Breast epithelium (tissue), 4 donors: ENCODE results near the gene SETD2. TPM values are rescaled to one million over a fixed set of nuclear protein-coding genes. Genes with fewer than 3 reads are reported as not detected.

Experiments used
- DNase-seq, 2 donors: peaks; one replicate each; pipeline ENCODE4 v3.0.0-alpha.2; 2019; ENCODE audit warnings: low spot score in 2 of 2
- H3K27ac ChIP-seq, 2 donors: fragments of 200-600 bp; sonication (generic) in 1 of 2; one replicate each; pipeline ENCODE4 v1.5.1; 2016 to 2019; ENCODE audit warnings: mild to moderate bottlenecking in 1 of 2
- H3K27me3 ChIP-seq, 2 donors: fragments of 200-600 bp; sonication (generic) in 1 of 2; one replicate each; pipeline versions ENCODE4 v1.5.1 to v1.6.0; 2017 to 2019; ENCODE audit warnings: control low read depth in 1 of 2, mild to moderate bottlenecking in 1 of 2
- H3K36me3 ChIP-seq: fragments of 200-600 bp; one replicate; pipeline ENCODE4 v1.5.1; 2019
- H3K4me1 ChIP-seq, 2 donors: fragments of 200-600 bp; sonication (generic); one replicate each; pipeline ENCODE4 v1.5.1; 2016 to 2019; ENCODE audit warnings: control low read depth in 1 of 2
- H3K4me3 ChIP-seq, 3 donors: fragments of 200-600 bp; sonication (generic); 1 replicate in 2 of 3; 2 replicates in 1 of 3; pipeline ENCODE4 v1.5.1; 2016 to 2019; ENCODE audit warnings: mild to moderate bottlenecking in 3 of 3, moderate library complexity in 2 of 3
- H3K9me3 ChIP-seq, 2 donors: fragments of 200-600 bp; sonication (generic) in 1 of 2; one replicate each; pipeline ENCODE4 v1.5.1; 2016 to 2019; ENCODE audit warnings: control low read depth in 1 of 2
- CTCF ChIP-seq, 3 donors: fragments of 450-650 bp; IDR thresholded peaks; one replicate each; pipeline ENCODE4 v1.5.1; 2016 to 2017; ENCODE audit warnings: antibody characterized with exemption in 3 of 3, mild to moderate bottlenecking in 3 of 3, moderate library complexity in 3 of 3
- POLR2A ChIP-seq: fragments of 450-650 bp; IDR thresholded peaks from one replicate; pipeline ENCODE4 v1.6.1; 2016; ENCODE audit warnings: antibody characterized with exemption, mild to moderate bottlenecking, moderate library complexity
- POLR2AphosphoS5 ChIP-seq, 3 donors: sonication (generic); formaldehyde crosslinking; IDR thresholded peaks; one replicate each; pipeline ENCODE4 v1.6.1; 2017; ENCODE audit warnings: antibody characterized with exemption in 3 of 3
- intact Hi-C: fragments of 100-400 bp; cut with DNase I; formaldehyde crosslinking; loops from one replicate; pipeline ENCODE4 v1.15.1; 2023; ENCODE audit warnings: low total_unique reads
- total RNA-seq, 3 donors: library from RNA; depleted of rRNA; stranded (reverse); fragments of >200 nt; gene quantifications; one replicate each; pipeline ENCODE4 v1.1.0, GENCODE V29; 2016

Gene SETD2
- total RNA-seq, 3 donors from 2014 or later, result 59.8 to 87.8 (median 74.4) TPM

- H3K4me1 ChIP-seq, result peaks cover 3 to 15% of the 10 kb centered on the region in 2 donors
- TF ChIP-seq POLR2A (no peak), CTCF (IDR thresholded peaks at IDR 0.05) (no peak), POLR2AphosphoS5 (IDR thresholded peaks at IDR 0.05) (no peak)
- H3K4me3 ChIP-seq, result no peak overlapping the region
- H3K9me3 ChIP-seq, result no peaks in the 10 kb centered on the region
- DNase-seq, result no peak
- no peaks in the 10 kb centered on the region for H3K36me3 ChIP-seq
- intact Hi-C loops, result no loop called here
- H3K27ac ChIP-seq, result no peak overlapping the region
- no peaks in the 10 kb centered on the region for H3K27me3 ChIP-seq
Observed at GRCh38 chr3:47158208-47158607, 5.7 kb downstream of the SETD2 start.

- Histone ChIP-seq H3K4me1 (peaks cover 3 to 15% of the 10 kb centered on the region in 2 donors), H3K27me3 (no peaks in the 10 kb centered on the region), H3K36me3 (no peaks in the 10 kb centered on the region), H3K27ac (no peak overlapping the region), H3K4me3 (no peak overlapping the region), H3K9me3 (no peaks in the 10 kb centered on the region)
- TF ChIP-seq POLR2AphosphoS5 (IDR thresholded peaks at IDR 0.05), result no peak
- no peak for TF ChIP-seq POLR2A
- no peak for TF ChIP-seq CTCF (IDR thresholded peaks at IDR 0.05)
- intact Hi-C loops, result no loop called here
- no peak for DNase-seq
Observed at GRCh38 chr3:47156396-47156795, 7.5 kb downstream of the SETD2 start.

GRCh38 chr3:47152578-47152977, 11.3 kb downstream of the SETD2 start:
- TF ChIP-seq POLR2A (no peak), POLR2AphosphoS5 (IDR thresholded peaks at IDR 0.05) (no peak), CTCF (IDR thresholded peaks at IDR 0.05) (no peak)
- Histone ChIP-seq H3K27me3 (no peaks in the 10 kb centered on the region), H3K4me1 (peaks cover 0 to 3% of the 10 kb centered on the region in 2 donors), H3K4me3 (no peak overlapping the region), H3K9me3 (no peaks in the 10 kb centered on the region), H3K36me3 (no peaks in the 10 kb centered on the region), H3K27ac (no peak overlapping the region)
- intact Hi-C loops, result no loop called here
- no peak for DNase-seq

- Histone ChIP-seq H3K27ac (no peak overlapping the region), H3K36me3 (no peaks in the 10 kb centered on the region), H3K4me1 (peaks cover 0 to 3% of the 10 kb centered on the region in 2 donors), H3K4me3 (no peak overlapping the region), H3K9me3 (no peaks in the 10 kb centered on the region), H3K27me3 (no peaks in the 10 kb centered on the region)
- intact Hi-C loops, result no loop called here
- no peak for TF ChIP-seq CTCF (IDR thresholded peaks at IDR 0.05)
- no peak for TF ChIP-seq POLR2AphosphoS5 (IDR thresholded peaks at IDR 0.05)
- TF ChIP-seq POLR2A, result no peak
- no peak for DNase-seq
Observed at GRCh38 chr3:47151836-47152235, 12.1 kb downstream of the SETD2 start.

- H3K27ac ChIP-seq, result no peak overlapping the region
- H3K9me3 ChIP-seq, result no peaks in the 10 kb centered on the region
- H3K4me1 ChIP-seq, result no peaks in the 10 kb centered on the region
- H3K27me3 ChIP-seq, result no peaks in the 10 kb centered on the region
- TF ChIP-seq POLR2AphosphoS5 (IDR thresholded peaks at IDR 0.05) (no peak), CTCF (IDR thresholded peaks at IDR 0.05) (no peak), POLR2A (no peak)
- DNase-seq, result no peak
- no peaks in the 10 kb centered on the region for H3K36me3 ChIP-seq
- intact Hi-C loops, result loop anchor here (5.0 kb wide), 1 partner anchor 317 kb away; no protein-coding TSS in a partner anchor
- no peak overlapping the region for H3K4me3 ChIP-seq
Observed at GRCh38 chr3:47149339-47149933, 14.5 kb downstream of the SETD2 start.
